HG02798 (cell line): Measurements from ENCODE around the gene KCNJ12.

Experiments
- ATAC-seq: cut with Tn5 transposase; IDR thresholded peaks from one replicate; pipeline ENCODE4 v1.9.1; 2021; ENCODE audit warnings: mild to moderate bottlenecking; ENCODE audit not compliant: unreplicated experiment, poor library complexity

The KCNJ12 gene

DNA sequence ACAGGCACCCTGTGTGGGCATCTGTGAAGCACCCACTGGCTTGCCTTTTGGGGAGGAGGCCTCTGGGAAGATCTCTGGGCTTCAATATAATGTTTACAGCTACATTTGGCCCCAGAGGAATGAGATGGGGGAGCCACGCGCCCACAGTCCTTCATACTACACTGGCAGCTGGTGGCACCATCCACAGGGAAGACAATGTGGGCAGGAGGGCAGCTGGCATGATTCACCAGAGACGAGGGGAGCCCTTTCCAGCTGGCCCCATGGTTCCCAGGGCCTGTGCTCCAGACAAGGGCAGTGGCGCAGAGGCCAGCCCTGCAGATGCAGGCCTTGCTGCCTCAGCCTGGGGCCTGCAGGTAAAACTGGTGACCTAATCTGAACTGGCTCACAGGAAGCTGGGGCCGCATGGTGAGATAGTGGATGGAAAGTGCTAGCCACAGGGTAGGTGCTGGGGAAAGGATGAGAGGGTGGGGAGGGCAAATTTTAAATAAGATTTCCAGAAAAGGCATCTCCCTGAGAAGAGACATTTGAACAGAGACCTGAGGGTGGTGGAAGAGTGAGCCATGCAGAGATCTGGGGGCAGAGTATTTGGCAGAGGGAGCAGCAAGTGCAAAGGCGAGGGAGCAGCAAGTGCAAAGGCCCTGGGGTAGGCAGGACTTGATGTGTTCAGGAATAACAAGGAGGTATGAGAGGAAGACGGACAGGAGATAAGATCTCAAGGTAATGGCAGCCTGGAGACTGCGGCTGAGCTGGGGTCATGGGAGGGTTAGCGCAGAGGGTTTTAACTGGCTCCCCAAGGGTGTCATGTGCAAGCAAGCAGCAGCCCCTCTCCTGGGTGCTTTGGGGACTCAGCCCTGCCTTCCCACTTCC lies 12.1 kb upstream of the KCNJ12 start:
- no peak for ATAC-seq

DNA sequence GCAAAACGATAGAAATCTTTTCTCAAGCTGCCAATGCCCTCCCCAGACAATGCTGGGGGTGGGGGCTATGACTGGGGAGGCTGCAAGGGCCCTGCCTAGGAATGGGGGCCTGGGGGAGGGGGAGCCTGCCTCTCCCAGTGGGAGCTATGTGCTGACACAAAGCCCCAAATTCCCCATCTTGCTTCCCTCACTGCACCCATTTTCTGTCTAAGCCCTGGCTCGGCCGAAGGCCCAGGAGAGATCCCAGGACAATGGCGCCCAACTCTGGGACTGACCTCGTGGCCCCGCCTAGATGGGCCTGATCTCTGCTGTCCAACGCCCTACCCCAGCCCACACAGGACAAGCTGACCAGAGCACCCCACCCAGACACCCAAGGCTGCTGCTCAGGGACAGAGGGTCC lies 11.1 kb upstream of the KCNJ12 start:
- ATAC-seq, result no peak

GRCh38 chr17:21368545-21369246 lies 7.5 kb upstream of the KCNJ12 start:
- no peak for ATAC-seq

DNA sequence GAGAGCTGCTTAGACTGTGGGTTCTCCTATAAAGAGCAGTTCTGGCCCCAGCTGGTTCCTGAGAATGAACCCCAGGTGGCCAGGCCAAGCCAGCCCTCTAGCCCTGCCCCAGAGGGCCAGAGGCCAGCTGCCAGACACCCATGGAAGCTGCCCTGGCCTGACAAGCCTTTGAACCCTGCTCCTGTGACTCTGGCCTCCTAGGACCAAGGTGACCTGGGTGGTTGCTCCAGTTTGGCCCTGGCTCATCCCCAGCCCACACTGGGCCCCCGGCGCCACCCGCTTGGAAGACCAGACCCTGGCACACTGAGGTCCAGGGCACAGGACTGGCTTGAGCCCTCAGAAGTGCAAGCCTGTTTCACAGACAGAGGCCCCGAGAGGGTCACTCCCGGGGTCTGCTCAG lies 6.8 kb upstream of the KCNJ12 start:
- no peak for ATAC-seq

- ATAC-seq, result no peak
Observed at GRCh38 chr17:21370430-21370829, 5.7 kb upstream of the KCNJ12 start.

GRCh38 chr17:21371511-21372081 lies 4.6 kb upstream of the KCNJ12 start:
- no peak for ATAC-seq

- ATAC-seq, result no peak
Observed at GRCh38 chr17:21372256-21372954, 3.8 kb upstream of the KCNJ12 start.

DNA sequence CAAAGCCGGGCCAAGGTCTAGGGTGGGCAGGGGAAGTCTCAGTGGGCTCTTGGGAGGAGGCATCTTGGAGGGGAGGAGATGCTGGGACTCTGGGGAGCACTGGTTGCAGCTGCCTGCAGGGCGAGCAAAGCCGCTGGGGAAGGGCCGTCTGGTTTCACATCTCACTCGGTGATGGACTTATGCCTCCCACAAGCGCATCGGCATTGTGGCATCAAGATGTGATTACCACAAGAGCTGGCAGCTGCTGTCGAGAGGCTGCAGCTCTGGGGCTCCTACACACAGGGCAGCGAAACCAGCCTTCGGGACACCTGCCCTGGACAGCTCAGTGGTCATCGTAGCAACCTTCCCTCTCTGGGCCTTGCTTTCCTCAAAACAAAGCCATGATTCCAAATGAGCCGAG lies 3.1 kb upstream of the KCNJ12 start:
- ATAC-seq, result no peak

DNA sequence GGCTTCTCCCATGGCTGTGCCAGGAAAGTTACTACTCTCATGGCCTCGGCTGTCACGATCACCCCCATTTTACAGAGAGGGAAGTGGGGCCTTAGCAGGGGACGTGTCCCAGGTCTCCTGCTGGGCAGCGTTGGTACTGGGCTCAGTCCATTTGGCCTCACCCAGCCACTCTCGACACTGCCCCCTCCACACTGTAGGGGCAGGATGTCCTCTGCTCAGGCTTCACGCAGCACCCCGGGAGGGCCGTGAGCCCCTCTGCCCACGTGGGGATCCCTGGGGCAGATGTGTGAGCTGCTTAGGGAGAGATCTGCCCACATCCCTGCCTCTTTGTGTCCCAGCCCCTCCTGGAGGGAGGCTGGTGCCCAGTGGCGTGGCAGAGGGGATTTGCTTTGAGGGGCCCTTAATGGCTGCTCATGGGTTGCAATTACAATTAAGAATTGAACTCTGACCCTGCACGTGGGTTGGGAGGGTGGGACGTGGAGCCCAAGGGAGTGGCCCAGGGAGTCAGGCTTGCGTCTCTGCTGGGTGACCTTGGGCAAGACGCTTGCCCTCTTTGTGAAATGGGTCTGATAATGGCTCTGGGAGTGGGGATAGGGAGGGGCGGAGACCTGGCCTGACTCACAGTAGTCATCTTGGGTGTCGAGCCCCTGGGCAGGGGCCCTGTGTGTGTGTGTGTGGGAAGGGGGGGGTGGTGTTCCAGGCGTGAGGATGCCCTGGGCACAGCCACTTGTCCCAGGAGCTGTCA lies 2.3 kb upstream of the KCNJ12 start:
- no peak for ATAC-seq

DNA sequence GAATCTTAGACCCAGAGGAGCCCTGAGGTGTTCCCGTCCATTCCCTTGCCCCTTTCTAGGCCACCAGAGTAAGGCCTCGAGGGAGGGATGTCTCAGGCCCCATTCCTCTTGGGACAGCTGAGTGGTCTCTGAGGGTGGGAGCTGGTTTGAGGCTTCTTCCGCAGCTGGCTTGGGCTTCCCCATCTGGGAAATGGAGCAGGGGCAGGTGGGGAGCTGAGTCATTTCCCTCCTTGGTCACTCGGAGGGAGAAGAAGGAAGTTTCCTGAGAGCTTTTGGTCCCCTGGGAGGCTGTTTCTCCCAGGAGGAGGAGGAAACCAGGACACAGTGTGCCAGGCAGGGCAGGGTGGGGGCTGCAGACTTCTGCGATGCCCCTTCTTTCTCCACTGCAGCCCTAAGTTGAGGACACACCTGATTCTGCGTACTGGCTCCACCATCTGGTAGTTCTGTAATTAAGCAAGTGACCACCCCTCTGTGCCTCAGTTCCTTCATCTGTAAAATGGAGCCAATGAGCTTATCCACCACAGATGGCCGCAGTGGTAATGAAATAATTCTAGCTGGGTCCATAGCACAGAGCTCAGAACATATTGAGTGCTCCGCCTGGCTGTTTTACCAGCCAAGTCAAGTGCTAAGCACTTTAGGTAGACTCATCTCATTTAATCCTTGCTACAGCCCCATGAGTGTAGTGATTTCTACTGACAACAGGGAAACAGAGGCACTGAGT lies 1.6 kb upstream of the KCNJ12 start:
- no peak for ATAC-seq

- no peak for ATAC-seq
Observed at GRCh38 chr17:21375162-21375560, 996 bp upstream of the KCNJ12 start.

DNA sequence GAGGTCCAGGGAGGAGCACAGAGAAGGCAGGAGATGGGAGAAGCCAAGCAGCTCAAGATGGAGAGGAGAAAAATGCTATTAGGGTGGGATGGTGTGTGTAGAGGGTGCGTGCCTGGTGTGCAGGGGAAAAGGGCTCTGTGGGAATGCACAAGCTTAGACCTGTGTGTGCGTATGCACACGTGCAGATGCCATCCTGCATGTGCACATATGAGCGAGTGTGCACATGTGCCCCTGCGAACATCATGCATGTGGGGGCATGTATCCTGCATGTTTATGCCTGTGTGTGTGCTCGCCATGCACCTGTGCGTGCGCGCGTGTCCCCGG lies 438 bp upstream of the KCNJ12 start:
- ATAC-seq, result no peak

- ATAC-seq, result no peak
Observed at GRCh38 chr17:21376759-21377690, 868 bp downstream of the KCNJ12 start.

DNA sequence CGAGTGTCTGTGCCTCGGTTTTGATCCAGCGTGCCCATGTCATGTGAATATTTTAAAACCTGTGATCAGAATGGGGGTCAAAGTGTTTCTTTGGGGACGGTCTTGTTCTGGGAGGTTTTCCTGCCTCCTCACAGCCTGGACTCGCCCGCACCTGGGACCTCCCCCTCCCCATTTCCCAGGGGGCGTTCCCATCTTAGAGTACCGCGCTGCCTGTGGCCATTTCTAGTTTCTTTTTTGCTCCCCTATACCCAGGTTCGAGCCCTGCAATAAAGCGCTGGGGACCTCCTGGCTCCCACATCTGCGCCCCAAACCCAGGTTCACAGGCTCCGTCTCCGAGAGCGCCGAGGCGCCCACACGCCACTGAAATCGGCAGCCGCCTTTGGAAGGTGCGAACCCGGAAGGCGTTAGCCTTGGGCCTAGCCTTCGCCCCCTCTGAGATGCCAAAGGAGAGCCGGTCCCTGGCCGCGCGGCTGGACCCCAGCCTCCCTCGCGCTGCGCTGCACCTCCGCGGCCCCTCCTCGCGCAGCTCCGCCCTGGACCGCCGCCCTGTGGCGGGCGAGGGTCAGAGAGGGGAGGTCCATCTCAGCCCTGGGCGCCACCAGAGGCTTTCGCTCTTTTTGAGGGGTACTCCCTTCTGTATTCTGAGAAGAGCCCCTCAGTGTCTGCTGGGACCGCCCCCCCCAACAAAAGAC lies 1.7 kb downstream of the KCNJ12 start:
- ATAC-seq, result no peak

GRCh38 chr17:21378553-21378952 lies 2.4 kb downstream of the KCNJ12 start:
- ATAC-seq, result no peak

- no peak for ATAC-seq
Observed at GRCh38 chr17:21379080-21379711, 3.0 kb downstream of the KCNJ12 start.

GRCh38 chr17:21380659-21381058 lies 4.5 kb downstream of the KCNJ12 start:
- ATAC-seq, result no peak
